ENCODE data around the gene MRPS11.
"Not testable (repeated sequence)": the region's sequence is repeated elsewhere in the genome, so short reads cannot be mapped to it uniquely, and the experiment has no call there.

The MRPS11 gene

DNA sequence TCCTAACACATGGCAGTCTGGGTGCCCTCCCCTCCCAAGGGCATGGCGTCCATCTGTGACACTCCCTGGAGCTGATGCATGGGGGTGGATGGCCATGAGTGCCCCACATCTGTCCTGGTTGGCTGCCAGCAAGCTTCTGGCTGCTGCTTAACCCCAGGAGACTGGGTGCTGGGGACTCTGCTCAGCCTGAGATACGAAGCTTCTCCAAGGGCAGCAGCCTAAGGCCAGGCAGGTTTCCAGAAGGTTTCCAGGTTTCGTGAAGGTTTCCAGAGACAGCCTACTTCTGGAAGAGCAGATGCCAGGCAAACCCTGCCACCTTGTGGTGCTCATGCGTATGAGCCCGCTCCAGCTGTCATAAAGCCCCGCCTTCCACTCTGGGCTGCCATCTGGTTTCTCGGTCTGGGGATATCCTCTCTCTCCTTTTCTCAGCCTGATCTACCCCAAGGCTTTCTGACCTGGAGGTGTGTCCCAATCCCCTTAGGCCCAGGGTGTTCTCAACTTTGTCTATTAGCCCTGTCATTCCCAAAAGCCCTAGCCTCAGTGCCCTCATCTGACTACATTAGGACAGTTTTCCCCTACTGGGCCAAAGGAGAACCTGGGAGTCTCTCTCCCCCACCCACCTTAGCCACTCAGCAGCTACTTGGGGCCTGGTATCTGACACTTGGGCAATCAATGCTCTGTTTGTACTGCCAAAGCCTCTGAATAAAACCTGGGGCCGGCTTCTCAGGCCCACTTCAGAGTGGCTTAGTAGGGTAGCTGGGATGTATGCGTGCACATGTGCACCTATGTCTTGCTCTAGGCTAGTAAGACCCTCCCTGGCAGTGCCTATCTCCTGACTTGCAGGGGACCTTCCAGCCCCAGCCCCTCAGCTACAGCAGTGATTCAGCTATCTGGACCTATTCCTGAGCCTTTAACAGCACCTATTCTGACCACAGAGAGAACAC, 12.4 kb upstream of the MRPS11 start:
- DNase-seq (ENCODE audit: low read depth) = peak; percentile 65

- DNase-seq (ENCODE audit: low read depth) = no peak
Measured at GRCh38 chr15:88456733-88457132, 10.8 kb upstream of the MRPS11 start.

DNA sequence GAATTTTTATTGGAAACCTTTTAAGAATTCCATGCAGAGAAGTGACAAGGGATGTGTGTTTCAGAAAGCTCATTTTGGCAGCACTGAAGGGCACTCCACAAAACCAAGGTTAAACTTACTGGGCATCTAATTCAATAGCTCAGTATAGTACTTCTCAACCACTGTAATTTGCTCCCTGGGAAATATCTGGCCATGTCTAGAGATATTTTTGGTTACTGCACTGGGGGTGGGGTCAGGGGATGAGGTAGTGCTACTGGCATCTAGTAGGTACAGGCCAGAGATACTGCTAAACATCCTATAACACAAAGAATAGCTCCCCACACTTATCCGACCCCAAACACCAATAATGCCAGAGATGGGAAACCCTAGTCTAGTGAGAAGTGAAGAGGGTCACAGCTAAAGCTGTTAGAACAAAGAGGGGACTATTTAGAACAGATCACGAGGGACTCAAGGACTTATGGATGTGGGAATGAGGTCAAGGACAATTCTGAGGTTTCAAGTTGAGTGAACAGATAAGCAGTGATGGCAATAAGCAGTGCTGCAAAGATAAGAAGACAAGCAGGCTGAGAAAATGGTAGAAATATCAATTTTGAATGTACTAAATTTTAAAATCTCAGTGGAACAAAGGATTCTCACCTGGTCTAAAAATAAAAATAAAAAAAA, 3.5 kb upstream of the MRPS11 start:
- no peak for DNase-seq (ENCODE audit: low read depth)

- peak; percentile 13 for DNase-seq (ENCODE audit: low read depth)
Measured at GRCh38 chr15:88465633-88466224, 1.8 kb upstream of the MRPS11 start.

- no peak for DNase-seq (ENCODE audit: low read depth)
Measured at GRCh38 chr15:88467935-88468528, 524 bp downstream of the MRPS11 start.

DNA sequence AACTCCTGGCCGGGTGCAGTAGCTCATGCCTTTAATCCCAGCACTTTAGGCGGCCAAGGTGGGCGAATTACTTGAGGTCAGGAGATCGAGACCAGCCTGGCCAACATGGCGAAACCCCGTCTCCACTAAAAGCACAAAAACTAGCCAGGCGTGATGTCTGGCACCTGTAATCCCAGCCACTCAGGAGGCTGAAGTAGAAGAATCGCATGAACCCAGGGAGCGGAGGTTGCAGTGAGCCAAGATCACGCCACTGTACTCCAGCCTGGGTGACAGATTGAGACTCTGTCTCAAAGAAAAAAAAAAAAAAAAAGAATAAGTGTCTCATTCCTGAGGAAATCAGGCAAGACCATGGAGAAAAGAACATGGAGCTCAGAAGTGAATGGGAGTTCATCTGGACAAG, 1.2 kb downstream of the MRPS11 start:
- DNase-seq (ENCODE audit: low read depth) = not testable (repeated sequence)

GRCh38 chr15:88469321-88469720, 1.8 kb downstream of the MRPS11 start:
- no peak for DNase-seq (ENCODE audit: low read depth)

- DNase-seq (ENCODE audit: low read depth) = no peak
Measured at GRCh38 chr15:88470625-88471372, 3.3 kb downstream of the MRPS11 start.

DNA sequence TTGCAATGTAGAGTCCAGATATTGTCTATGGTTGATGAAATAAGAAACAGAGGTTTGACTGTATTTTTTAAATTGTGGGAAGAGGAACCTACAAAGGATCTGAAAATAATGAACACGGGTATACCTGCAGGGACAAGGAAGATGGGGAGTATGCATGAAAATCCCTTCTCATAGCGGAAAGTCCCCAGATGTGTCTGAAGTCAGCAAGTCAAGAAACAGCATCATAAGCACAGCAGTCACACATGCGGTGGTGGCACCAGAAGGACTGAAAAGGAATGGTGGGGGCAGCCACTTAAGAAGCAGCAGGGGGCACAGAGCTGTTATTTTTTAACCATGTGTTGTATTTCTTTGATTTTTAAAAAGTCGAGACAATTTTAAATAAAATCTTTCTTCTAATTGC, 4.7 kb downstream of the MRPS11 start:
- no peak for DNase-seq (ENCODE audit: low read depth)

GRCh38 chr15:88473661-88474293, 6.3 kb downstream of the MRPS11 start:
- not testable (repeated sequence) for DNase-seq (ENCODE audit: low read depth)

- DNase-seq (ENCODE audit: low read depth) = peak; percentile 36
Measured at GRCh38 chr15:88476635-88477060, 9.1 kb downstream of the MRPS11 start.

GRCh38 chr15:88477126-88477525, 9.6 kb downstream of the MRPS11 start:
- no peak for DNase-seq (ENCODE audit: low read depth)

GRCh38 chr15:88477904-88478303, 10.4 kb downstream of the MRPS11 start:
- DNase-seq (ENCODE audit: low read depth) = no peak

GRCh38 chr15:88479169-88479568, 11.7 kb downstream of the MRPS11 start:
- no peak for DNase-seq (ENCODE audit: low read depth)

DNA sequence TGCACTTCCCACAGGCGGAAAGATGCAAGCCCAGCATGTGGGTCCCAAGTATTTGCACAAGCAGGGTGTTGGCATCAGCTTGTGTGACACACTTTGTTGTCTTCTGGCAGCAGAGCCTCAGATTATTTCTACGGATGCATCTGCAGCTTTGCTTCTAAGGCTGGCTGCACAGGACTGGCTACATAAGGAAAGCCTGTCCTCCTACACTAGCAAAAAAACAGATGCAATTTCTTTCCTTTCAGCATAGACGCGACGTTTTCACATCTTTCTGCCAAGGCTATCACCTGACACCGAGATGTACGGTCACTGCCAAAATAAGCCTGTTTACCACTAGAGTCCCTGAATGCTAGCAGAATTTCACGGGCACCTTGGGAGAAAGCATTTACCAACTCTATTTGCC, 13.5 kb downstream of the MRPS11 start:
- no peak for DNase-seq (ENCODE audit: low read depth)

DNA sequence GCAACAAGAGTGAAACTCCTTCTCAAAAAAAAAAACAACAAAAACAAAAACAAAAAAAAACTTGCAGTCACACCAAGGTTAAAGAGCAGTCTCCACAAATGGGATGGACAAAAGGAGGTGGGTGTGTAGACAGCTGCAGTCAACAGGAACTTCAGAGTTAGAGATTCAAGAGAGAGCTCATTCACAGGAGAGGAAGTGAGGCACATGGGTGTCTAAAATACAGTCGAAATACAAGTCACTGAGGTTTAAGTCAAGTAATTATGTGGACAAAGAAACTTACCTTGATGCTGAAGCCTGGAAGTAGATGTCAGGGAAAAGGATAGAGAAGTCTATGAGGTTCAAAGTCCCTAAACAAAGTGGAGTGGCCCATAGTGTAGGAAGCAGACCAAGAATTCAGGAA, 14.8 kb downstream of the MRPS11 start:
- no peak for DNase-seq (ENCODE audit: low read depth)

- peak; percentile 30 for DNase-seq (ENCODE audit: low read depth)
Measured at GRCh38 chr15:88484682-88485331, 17.3 kb downstream of the MRPS11 start.

DNA sequence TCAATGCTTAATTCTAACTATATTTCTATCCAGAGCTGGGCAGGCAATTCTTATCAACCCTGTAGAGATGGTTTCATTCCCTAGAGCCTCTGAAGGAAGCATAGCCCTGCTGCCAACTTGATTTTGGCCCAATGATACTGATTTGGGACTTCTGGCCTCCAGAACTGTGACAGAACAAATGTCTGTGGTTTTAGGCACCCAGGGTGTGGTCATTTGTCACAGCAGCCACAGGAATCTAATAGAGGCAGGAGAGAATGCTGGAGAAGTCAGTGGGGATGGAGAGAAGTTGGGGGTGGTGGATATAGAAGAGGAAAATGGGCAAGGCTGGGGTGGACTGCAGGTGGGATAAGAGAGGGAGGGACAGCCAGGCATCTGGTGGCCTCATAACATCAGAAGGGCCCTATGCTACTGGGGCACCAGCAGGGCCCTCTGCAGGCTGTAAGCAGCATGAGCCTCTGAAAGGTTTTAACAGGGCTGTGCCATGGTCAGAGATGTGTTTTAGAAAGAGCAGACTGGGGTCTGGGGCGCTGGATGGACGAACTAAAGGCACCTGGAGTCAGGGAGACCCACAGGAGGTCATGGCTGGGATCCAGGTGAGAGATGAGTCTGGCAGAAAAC, 19.8 kb downstream of the MRPS11 start:
- no peak for DNase-seq (ENCODE audit: low read depth)

- DNase-seq (ENCODE audit: low read depth) = no peak
Measured at GRCh38 chr15:88487796-88488523, 20.5 kb downstream of the MRPS11 start.

- no peak for DNase-seq (ENCODE audit: low read depth)
Measured at GRCh38 chr15:88489321-88489720, 21.8 kb downstream of the MRPS11 start.
